HPDE6-E6E7 (cell line): ENCODE measurements around the gene ANO2.

Experiments used
- DNase-seq: peaks from one replicate; pipeline ENCODE4 v3.0.0; 2011; ENCODE audit warnings: missing footprints; ENCODE audit errors: extremely low spot score

The ANO2 gene

GRCh38 chr12:5916785-5917290, 28.2 kb downstream of the ANO2 start:
- DNase-seq = no peak

DNA sequence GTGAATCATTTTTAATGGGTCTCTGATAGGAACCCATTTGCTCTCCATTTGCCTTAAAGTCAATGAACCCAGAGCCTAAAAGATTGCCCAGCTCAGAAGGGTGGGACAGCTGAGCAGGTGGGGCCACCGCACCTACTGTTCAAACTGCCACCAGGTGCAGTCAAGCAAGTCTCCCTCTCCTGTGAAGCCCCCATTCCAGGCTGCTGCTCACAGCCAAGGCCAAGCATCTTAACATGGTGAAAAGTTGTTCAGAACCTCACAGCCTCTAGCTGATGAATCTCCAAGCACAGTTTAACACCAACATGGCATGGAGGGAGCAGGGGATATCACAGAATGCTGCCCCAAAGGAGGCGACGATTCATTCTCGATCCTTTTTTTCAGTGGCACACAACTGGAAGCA, 29.5 kb downstream of the ANO2 start:
- DNase-seq = no peak

GRCh38 chr12:5914387-5915149, 30.5 kb downstream of the ANO2 start:
- DNase-seq = no peak

- no peak for DNase-seq
These were observed 31.7 kb downstream of the ANO2 start for GRCh38 chr12:5913387-5913786.

DNA sequence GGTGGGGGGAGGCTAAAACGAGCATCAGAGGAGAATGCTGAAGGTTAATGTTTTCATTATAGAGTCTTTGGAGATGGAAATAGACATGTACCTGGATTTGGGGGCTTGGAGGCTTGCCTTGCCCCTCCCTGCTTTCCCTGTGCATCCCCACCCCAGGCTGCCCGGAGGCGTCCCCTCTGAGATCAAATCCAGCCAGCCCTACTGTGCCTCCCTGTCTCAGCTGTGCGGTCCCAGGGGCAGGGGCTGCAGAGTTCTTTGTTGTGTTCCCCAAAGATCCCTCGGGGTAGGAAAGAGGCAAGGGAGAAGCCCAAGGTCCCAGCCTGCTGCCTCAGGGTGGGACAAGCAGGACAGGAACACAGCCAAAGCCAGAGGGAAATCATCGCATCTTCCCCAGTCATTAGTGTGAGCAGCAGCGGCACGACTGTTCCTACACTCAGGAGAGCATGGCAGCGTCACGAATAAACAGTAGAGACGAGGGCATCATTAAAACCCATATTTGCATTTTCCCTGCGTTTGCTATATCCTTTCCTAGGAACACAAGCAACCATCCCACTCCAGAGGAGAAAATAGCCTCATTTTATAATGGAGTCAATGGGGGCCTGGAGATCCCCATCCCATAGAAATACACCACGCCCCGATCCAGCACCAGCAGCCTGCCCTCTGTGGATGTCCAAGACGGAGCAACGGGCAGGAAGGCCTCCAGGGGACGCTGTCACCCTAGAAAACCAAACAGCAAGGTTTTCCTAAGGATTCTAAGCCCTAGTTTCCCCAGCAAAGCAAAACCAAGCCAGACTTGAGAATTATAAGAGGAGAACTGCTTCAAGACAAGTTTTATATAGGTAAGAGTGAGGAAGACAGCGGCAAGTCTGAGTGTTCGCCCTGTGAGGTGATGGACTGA, 32.4 kb downstream of the ANO2 start:
- DNase-seq = no peak

GRCh38 chr12:5912011-5912410, 33.0 kb downstream of the ANO2 start:
- no peak for DNase-seq

- no peak for DNase-seq
These were observed 34.1 kb downstream of the ANO2 start for GRCh38 chr12:5910790-5911548.

GRCh38 chr12:5909560-5909959, 35.5 kb downstream of the ANO2 start:
- DNase-seq = no peak

DNA sequence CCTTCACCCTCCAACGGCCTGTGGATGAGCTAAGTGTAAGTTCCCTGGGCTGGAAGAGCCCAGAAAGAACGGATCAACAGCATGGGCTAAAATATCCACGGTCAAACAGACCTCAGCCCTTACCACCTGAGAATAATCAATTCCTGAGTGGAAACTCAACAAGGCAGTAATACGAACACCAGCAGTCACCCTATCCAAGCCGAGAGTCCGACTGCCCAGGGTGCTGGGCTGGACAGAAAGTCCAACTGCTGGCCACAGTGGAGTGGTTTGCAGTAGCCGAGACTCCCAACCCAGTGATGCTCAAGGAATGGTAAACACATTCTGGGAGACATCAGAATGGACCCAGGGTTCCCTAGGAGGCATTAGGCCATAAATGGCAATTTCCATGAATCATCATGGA, 36.8 kb downstream of the ANO2 start:
- no peak for DNase-seq

- DNase-seq = no peak
These were observed 37.3 kb downstream of the ANO2 start for GRCh38 chr12:5907807-5908206.

DNA sequence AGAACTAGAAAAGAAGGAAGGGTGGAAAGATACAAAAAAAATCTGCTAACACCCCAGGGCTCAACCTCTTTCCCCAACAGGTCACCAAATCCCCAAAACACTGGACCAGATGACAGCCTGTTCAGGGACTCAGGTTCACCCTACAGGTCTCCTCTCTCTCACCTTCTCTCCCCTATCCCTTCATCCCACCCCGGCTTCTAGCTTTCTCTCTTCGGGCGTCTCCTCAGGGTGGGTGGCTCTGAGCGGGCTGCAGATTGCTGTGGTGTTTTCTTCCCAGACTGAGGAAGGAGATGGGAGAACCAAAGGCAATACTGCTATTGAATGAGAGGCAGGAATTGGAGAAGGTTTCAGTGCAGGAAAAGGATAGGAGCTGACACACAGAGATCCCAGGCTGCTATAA, 39.3 kb downstream of the ANO2 start:
- no peak for DNase-seq

GRCh38 chr12:5904969-5905368, 40.1 kb downstream of the ANO2 start:
- no peak for DNase-seq

- no peak for DNase-seq
These were observed 40.6 kb downstream of the ANO2 start for GRCh38 chr12:5904441-5904840.

- no peak for DNase-seq
These were observed 42.3 kb downstream of the ANO2 start for GRCh38 chr12:5902736-5903135.

DNA sequence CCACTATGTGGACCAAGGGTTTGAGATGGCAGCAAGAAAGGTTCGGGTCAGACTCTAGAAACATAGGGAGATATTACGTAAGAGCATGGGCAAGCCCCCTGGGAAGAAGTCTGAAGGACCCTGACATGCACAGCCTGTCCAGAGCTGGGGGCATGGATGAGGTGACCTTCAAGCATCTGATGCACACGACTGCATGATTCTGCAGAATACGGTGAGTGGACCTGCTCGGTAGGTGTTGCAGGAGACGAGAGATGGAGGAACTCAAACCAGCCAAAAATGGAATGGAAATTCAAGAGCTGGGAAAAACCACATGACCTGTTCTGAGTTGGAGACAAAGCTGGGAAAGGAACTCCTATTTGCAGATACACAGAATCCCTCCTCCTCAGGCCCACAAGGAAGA, 43.6 kb downstream of the ANO2 start:
- no peak for DNase-seq

DNA sequence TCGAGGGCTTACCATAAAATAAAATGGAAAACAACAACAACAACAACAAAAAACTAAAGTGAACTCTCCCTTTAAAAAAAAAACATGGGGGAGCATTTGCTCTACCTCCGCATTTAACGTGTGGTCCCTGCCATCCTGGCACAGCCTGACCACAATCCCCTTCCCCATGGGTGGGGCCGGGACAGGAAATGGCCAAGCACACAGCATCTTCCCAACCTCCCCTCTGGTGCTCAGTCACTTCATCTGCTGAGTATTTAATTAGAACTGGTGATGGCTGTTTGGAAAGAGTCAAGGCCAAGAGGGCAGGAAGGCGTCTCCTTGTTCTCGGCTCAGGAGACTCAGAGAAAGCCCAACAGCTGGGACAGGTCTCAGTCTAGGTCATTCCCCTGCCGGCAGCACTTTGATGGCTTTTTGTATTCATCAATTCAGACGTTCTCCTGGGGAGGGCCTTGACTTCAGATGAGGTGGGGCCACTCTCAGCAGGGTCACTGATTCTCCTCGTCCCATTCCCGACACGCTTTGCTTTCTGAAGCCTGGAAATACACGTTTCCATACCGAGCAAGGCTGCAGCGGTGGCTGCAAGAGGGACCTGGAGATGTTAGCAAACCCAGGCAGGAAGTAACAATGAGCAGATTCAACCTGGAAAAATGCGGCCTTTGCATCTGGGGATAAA, 44.4 kb downstream of the ANO2 start:
- DNase-seq = no peak

DNA sequence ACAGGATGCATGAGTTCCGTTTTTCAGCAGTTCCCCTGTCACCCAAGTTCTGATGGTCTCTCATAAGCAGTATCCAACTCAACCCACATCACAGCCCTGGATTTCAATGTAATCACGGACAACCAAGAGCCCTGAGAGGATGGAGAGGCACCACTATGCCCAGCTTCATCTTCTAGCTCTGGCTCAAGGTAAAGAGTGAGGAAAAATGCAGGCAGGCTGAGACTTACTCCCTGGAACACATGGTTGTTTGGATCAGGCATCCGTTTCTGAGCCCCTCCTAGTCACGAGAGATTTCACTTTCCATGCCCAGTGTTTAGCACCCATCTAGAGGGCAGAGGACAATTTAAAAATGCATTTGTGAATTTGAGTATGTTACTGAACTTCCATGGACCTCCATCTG, 45.0 kb downstream of the ANO2 start:
- DNase-seq = no peak

- no peak for DNase-seq
These were observed 45.4 kb downstream of the ANO2 start for GRCh38 chr12:5899675-5900074.

GRCh38 chr12:5898874-5899273, 46.2 kb downstream of the ANO2 start:
- no peak for DNase-seq

DNA sequence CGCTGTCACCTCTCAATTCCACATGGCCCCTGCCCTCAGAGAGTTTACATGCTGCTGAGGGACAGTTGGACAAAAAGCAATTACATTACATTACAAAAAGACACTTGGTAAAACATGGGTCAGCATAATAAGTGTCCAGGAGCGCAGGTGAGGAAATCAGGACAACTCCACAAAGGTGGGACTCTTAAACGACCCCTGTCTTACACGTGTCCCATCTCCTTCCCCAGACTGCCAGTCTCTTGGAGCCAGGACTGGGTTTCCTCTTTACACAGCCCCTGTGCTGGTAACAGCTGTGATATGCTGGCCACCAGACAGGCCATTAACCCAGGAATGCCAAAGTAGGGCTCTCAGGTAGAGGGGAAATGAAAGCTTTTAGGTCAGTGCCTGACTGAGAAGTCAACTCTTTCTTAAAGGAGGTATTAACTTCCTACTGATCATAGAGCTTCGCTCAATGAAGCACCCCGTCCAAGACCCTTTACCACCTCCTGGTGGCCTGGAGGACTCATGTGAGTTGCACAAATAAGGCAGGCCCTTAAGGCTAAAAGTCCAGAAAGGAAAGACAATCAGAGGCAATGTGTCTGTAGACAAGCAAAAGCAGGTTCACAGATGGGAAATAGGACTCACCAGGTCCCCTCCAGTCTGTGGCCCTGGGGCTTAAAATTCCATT, 55.5 kb downstream of the ANO2 start:
- DNase-seq = no peak

DNA sequence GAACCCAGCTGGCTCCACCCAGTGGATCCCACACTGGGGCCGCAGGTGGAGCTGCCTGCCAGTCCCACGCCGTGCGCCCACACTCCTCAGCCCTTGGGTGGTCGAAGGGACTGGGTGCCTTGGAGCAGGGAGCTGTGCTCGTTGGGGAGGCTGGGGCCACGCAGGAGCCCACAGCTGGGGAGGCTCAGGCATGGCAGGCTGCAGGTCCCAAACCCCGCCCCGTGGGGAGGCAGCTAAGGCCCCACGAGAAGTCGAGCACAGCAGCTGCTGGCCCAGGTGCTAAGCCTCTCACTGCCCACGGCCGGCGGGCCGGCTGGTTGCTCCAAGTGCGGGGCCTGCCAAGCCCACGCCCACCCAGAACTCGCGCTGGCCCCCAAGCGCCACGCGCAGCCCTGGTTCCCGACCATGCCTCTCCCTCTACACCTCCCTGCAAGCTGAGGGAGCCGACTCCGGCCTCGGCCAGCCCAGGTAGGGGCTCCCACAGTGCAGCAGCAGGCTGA, 56.2 kb downstream of the ANO2 start:
- DNase-seq = no peak
